H1 (cell line): ENCODE results near the gene ARID3B. TPM values are rescaled to one million over a fixed set of nuclear protein-coding genes. Genes with fewer than 3 reads are reported as not detected.

Experiments
- BACH1 ChIP-seq: IDR thresholded peaks from 2 replicates; pipeline ENCODE4 v1.6.1; 2012; ENCODE audit warnings: low read length, improper control_type of control experiment
- EP300 ChIP-seq, 2 experiments: IDR thresholded peaks; 1 replicate in 1 of 2; 2 replicates in 1 of 2; pipeline ENCODE4 v1.6.1; 2011 to 2012; ENCODE audit warnings: low read depth in 2 of 2, low read length in 2 of 2, mild to moderate bottlenecking in 2 of 2, borderline replicate concordance in 1 of 2, inconsistent platforms in 1 of 2, moderate library complexity in 1 of 2
- KDM4A ChIP-seq: IDR thresholded peaks from one replicate; pipeline ENCODE4 v1.7.1; 2012; ENCODE audit warnings: low read depth, mild to moderate bottlenecking, moderate library complexity, low read length, inconsistent platforms; ENCODE audit not compliant: severe bottlenecking
- PHF8 ChIP-seq: fragments of 200-600 bp; sonication (generic); conservative IDR thresholded peaks from 2 replicates; pipeline ENCODE4 v1.7.1; 2012; ENCODE audit warnings: low read depth, mild to moderate bottlenecking, inconsistent platforms, low read length, moderate library complexity
- RAD21 ChIP-seq, 2 experiments: IDR thresholded peaks in 1 of 2; conservative IDR thresholded peaks in 1 of 2; 2 replicates each; pipeline ENCODE4 v1.6.1; 2011; ENCODE audit warnings: low read depth in 2 of 2, low read length in 2 of 2, improper control_type of control experiment in 1 of 2, inconsistent platforms in 1 of 2, mild to moderate bottlenecking in 1 of 2, moderate library complexity in 1 of 2
- RFX5 ChIP-seq: IDR thresholded peaks from 2 replicates; pipeline ENCODE4 v1.6.1; 2011; ENCODE audit warnings: low read depth, low read length, improper control_type of control experiment, borderline replicate concordance
- RNF2 ChIP-seq: fragments of 200-900, 300-1000 bp; sonication (generic); IDR thresholded peaks from 2 replicates; pipeline ENCODE4 v1.7.1; 2016; ENCODE audit warnings: borderline replicate concordance, low read depth, mild to moderate bottlenecking, antibody characterized with exemption, low read length; ENCODE audit not compliant: poor library complexity, severe bottlenecking; ENCODE audit errors: missing control alignments
- SAP30 ChIP-seq: fragments of 300-600 bp; sonication (generic); IDR thresholded peaks from 2 replicates; pipeline ENCODE4 v1.7.1; 2012; ENCODE audit warnings: low read length, moderate library complexity, mild to moderate bottlenecking, inconsistent platforms; ENCODE audit not compliant: insufficient read depth, insufficient replicate concordance
- SUZ12 ChIP-seq: fragments of 200-600 bp; sonication (generic); IDR thresholded peaks from 2 replicates; pipeline ENCODE4 v1.6.1; 2012; ENCODE audit warnings: mild to moderate bottlenecking, inconsistent platforms, low read length, moderate library complexity, mixed read lengths
- TAF7 ChIP-seq: optimal IDR thresholded peaks from 2 replicates; pipeline ENCODE3; 2011; ENCODE audit warnings: low read depth, mild to moderate bottlenecking, inconsistent platforms, low read length, moderate library complexity, borderline replicate concordance
- YY1 ChIP-seq: IDR thresholded peaks from 2 replicates; pipeline ENCODE4 v1.6.1; 2011; ENCODE audit warnings: low read depth, mild to moderate bottlenecking, low read length
- polyA plus RNA-seq, 7 experiments: library from polyadenylated mRNA; depleted of rRNA in 3 of 7; stranded (reverse) in 5 of 7; unstranded in 2 of 7; fragments of >200 nt in 5 of 7; fragments of 200-250 nt in 2 of 7; gene quantifications; 1 replicate in 5 of 7; 2 replicates in 1 of 7; 4 replicates in 1 of 7; pipeline versions ENCODE4 v1.2.1 to v1.2.3, GENCODE V29; 2011 to 2013; ENCODE audit warnings: missing spikeins in 2 of 7, mixed read lengths in 2 of 7
- total RNA-seq: library from RNA; stranded (reverse); fragmentation: NEBNext Ultra II Directional; extraction: Animal tissue kit (Norgen Biotek cat#: 25700); gene quantifications from 2 replicates; pipeline ENCODE4 v1.2.1, GENCODE V29; 2021

Gene ARID3B
- total and polyA plus RNA-seq, 2 of the 8 experiments (the other 6 are each of a cell fraction or from before 2014, with no cell fraction given) = 81.0 to 115 TPM

- no peak for TF ChIP-seq RNF2
- TF ChIP-seq YY1 = no peak
- no peak for TF ChIP-seq TAF7
- TF ChIP-seq EP300 (IDR thresholded peaks at IDR 0.05; ENCODE audit: borderline replicate concordance in 1 of 2, low read depth in 2 of 2, low read length in 2 of 2) = no peak
- no peak for TF ChIP-seq SAP30
- no peak for TF ChIP-seq SUZ12
- TF ChIP-seq RFX5 = no peak
- no peak for TF ChIP-seq KDM4A
- no peak for TF ChIP-seq BACH1
- no peak for TF ChIP-seq PHF8
- TF ChIP-seq RAD21 (IDR thresholded peaks at IDR 0.05 in 1 of 2, conservative IDR thresholded peaks at IDR 0.05 in 1 of 2; ENCODE audit: low read depth in 2 of 2, low read length in 2 of 2) = no peak
These were observed 105.5 kb downstream of the ARID3B start (continued) for GRCh38 chr15:74646480-74646879.

Other genes with a start within 250 kb of the ARID3B start
- 1.9 and 3.3 TPM in 2 replicates for gene CYP11A1, start 173.6 kb upstream of the ARID3B start, total RNA-seq
- gene CYP11A1, start 173.6 kb upstream of the ARID3B start, polyA plus RNA-seq (2011; rRNA removed) = 7.2 and 7.5 TPM in 2 replicates
- 14.6 and 15.0 TPM in 2 replicates for gene SEMA7A, start 107.3 kb upstream of the ARID3B start, total RNA-seq
- 10.7 and 13.4 TPM in 2 replicates for gene SEMA7A, start 107.3 kb upstream of the ARID3B start, polyA plus RNA-seq (2011; rRNA removed)
- 71.5 and 76.7 TPM in 2 replicates for gene UBL7, start 80.1 kb upstream of the ARID3B start, total RNA-seq
- 183 and 186 TPM in 2 replicates for gene UBL7, start 80.1 kb upstream of the ARID3B start, polyA plus RNA-seq (2011; rRNA removed)
- 42.4 and 43.5 TPM in 2 replicates for gene CLK3, start 74.6 kb downstream of the ARID3B start, total RNA-seq
- 67.3 and 75.6 TPM in 2 replicates for gene CLK3, start 74.6 kb downstream of the ARID3B start, polyA plus RNA-seq (2011; rRNA removed)
- 49.1 and 50.8 TPM in 2 replicates for gene EDC3, start 154.8 kb downstream of the ARID3B start, total RNA-seq
- 45.0 and 48.2 TPM in 2 replicates for gene EDC3, start 154.8 kb downstream of the ARID3B start, polyA plus RNA-seq (2011; rRNA removed)
- gene CYP1A1, start 184.3 kb downstream of the ARID3B start, total RNA-seq = 0.11 and 0.35 TPM in 2 replicates
- gene CYP1A1, start 184.3 kb downstream of the ARID3B start, polyA plus RNA-seq (2011; rRNA removed) = 0.22 and 0.32 TPM in 2 replicates
- not detected in 2 replicates for gene CYP1A2, start 207.6 kb downstream of the ARID3B start, total RNA-seq
- gene CYP1A2, start 207.6 kb downstream of the ARID3B start, polyA plus RNA-seq (2011; rRNA removed) = not detected in 2 replicates
- 50.2 and 51.7 TPM in 2 replicates for gene CSK, start 240.9 kb downstream of the ARID3B start, total RNA-seq
- gene CSK, start 240.9 kb downstream of the ARID3B start, polyA plus RNA-seq (2011; rRNA removed) = 13.7 and 23.0 TPM in 2 replicates